ENCODE measurements around the gene BRINP1. TPM values are rescaled to one million over a fixed set of nuclear protein-coding genes. Genes with fewer than 3 reads are reported as not detected.

The BRINP1 gene
- total and polyA plus RNA-seq, 2 of the 8 experiments (the other 6 are each of a cell fraction or from before 2014, with no cell fraction given) = 19.5 to 20.5 TPM

DNA sequence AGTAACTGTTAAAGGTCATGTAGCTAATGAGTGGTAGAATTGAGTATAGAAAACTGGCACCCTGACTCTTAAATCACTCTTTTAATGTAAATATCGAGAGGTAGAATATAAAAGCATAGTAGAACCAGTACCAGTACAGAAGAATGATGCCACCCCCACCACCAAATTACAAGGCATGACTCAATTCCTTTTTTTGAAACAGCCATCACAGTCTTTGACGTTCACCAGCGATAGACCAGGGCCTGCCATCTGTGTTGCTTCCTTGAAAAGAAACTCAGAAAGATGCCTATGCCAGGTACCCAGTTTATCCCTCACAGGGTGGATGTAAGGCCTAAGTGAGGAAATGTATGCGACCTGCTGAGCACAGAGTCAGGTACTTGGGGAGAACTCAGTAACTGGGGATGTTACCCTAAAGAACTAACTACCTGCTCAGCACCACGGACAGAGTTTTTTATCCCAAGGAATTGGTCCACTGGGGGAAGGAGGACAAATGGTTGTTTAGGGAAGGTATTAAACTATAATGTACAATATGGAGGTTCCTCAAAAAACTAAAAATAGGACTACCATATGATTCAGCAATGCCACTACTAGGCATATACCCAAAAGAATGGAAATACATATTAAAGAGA is 116.5 kb downstream of the BRINP1 start:
- no peak overlapping the region for H4K91ac ChIP-seq (replicated peaks; ENCODE audit: insufficient read length, low read length)

More for the DNA sequence above, 116.5 kb downstream of the BRINP1 start:
- H3K27me3 ChIP-seq (replicated peaks in 1 of 4; ENCODE audit: control insufficient read depth in 3 of 4, extremely low read depth in 1 of 4, insufficient read depth in 3 of 4, low read length in 3 of 4) = no peaks in the 10 kb centered on the region
- ChIA-PET CTCF (ENCODE audit: partially characterized antibody) (no interaction called here), POLR2A (ENCODE audit: partially characterized antibody) (no interaction called here)
- H4K5ac ChIP-seq (ENCODE audit: insufficient read length, low read depth, low read length) = no peak overlapping the region
- no peak overlapping the region for H3K27ac ChIP-seq (ENCODE audit: low read depth, low read length)
- peak; percentile 77 for FAIRE-seq
- H3K9ac ChIP-seq (replicated peaks in 1 of 4; ENCODE audit: extremely low read depth in 1 of 4, low read depth in 3 of 4, low read length in 3 of 4) = no peak overlapping the region
- H3K4me1 ChIP-seq (replicated peaks in 1 of 4; ENCODE audit: control insufficient read depth in 3 of 4, insufficient read depth in 4 of 4, low read length in 3 of 4) = no peaks in the 10 kb centered on the region
- H3K23ac ChIP-seq (ENCODE audit: insufficient read length) = no peak overlapping the region
- peaks cover 2% of the 10 kb centered on the region; the same call in 1 of the 2 replicates for H3K79me1 ChIP-seq (ENCODE audit: low read depth, low read length)
- no peaks in the 10 kb centered on the region for H3K23me2 ChIP-seq (ENCODE audit: low read depth, low read length)
- peaks cover 2 to 6% of the 10 kb centered on the region in 2 experiments for H4K20me1 ChIP-seq (replicated peaks in 1 of 2; ENCODE audit: control insufficient read depth in 1 of 2, insufficient read depth in 2 of 2, low read length in 2 of 2)
- H3K18ac ChIP-seq (ENCODE audit: extremely low read depth, low read length) = no peak overlapping the region
- peaks cover 0 to 3% (median 0%) of the 10 kb centered on the region in 4 experiments; a peak in 1 of 8 replicates for H3K36me3 ChIP-seq (ENCODE audit: control insufficient read depth in 2 of 4, insufficient read depth in 4 of 4, low read length in 3 of 4)
- no peak overlapping the region for H2BK120ac ChIP-seq (replicated peaks; ENCODE audit: low read depth, low read length)
- 86% methylated on average over 5 of the region's 5 CpGs; no CpG with 5 or more reads in 1 of the 2 experiments for WGBS, 2 experiments (ENCODE audit: extremely low coverage in 1 of 2, insufficient coverage in 1 of 2, insufficient read length in 1 of 2, insufficient replicate concordance in 2 of 2, low coverage in 1 of 2, low lambda C conversion rate in 2 of 2, missing lambda C conversion rate in 1 of 2)
- H2BK20ac ChIP-seq (ENCODE audit: low read length) = no peak overlapping the region
- no peak overlapping the region for H4K8ac ChIP-seq (ENCODE audit: extremely low read depth, insufficient read depth, low read length)
- no peak overlapping the region for H2AK5ac ChIP-seq (ENCODE audit: low read depth, low read length)
- no peak overlapping the region for H2BK12ac ChIP-seq (ENCODE audit: low read depth, low read length)
- no peaks in the 10 kb centered on the region for H3K9me3 ChIP-seq (ENCODE audit: insufficient read depth in 2 of 2, low read depth in 1 of 2, low read length in 1 of 2)
- H3K79me2 ChIP-seq (ENCODE audit: control insufficient read depth in 1 of 2, insufficient read depth in 2 of 2, low read length in 2 of 2) = peaks cover 0 to 8% of the 10 kb centered on the region in 2 experiments; a peak in 1 of 4 replicates
- H2BK5ac ChIP-seq (ENCODE audit: low read depth, low read length) = no peak overlapping the region
- H2AFZ ChIP-seq (ENCODE audit: low read length) = no peak overlapping the region
- H3K4me2 ChIP-seq (ENCODE audit: insufficient read depth in 1 of 2, low read depth in 2 of 2, low read length in 2 of 2) = no peak overlapping the region
- no peak overlapping the region for H3K56ac ChIP-seq (replicated peaks; ENCODE audit: insufficient read length, low read depth, low read length)
- no peak for DNase-seq (ENCODE audit: low read depth in 1 of 2, low spot score in 2 of 2)
- TF ChIP-seq POU5F1 (IDR thresholded peaks at IDR 0.05; ENCODE audit: low read depth, low read length) = no peak
- no peak for TF ChIP-seq MAFK (IDR thresholded peaks at IDR 0.05; ENCODE audit: low read depth, low read length)
- TF ChIP-seq ZNF274 (IDR thresholded peaks at IDR 0.05; ENCODE audit: borderline replicate concordance, extremely low read depth, low read length) = no peak
- TF ChIP-seq RAD21 (IDR thresholded peaks at IDR 0.05 in 1 of 2, conservative IDR thresholded peaks at IDR 0.05 in 1 of 2; ENCODE audit: low read depth in 2 of 2, low read length in 2 of 2) = no peak
- TF ChIP-seq BACH1 (IDR thresholded peaks at IDR 0.05; ENCODE audit: low read length) = no peak
- no peak for TF ChIP-seq SAP30 (IDR thresholded peaks at IDR 0.05; ENCODE audit: insufficient read depth, insufficient replicate concordance, low read length)
- H3K4ac ChIP-seq (replicated peaks; ENCODE audit: insufficient read length, low read depth, low read length) = no peak overlapping the region
- H3K4me3 ChIP-seq (ENCODE audit: extremely low read depth in 1 of 4, insufficient read depth in 2 of 4, low read depth in 3 of 4, low read length in 4 of 4) = no peak overlapping the region
- H3K14ac ChIP-seq (ENCODE audit: insufficient read length) = no peak overlapping the region
- H2BK15ac ChIP-seq (ENCODE audit: low read length) = no peak overlapping the region
